Cardiac septum (tissue), 1 donor: ENCODE results near the gene TRAF3IP1. TPM values are rescaled to one million over a fixed set of nuclear protein-coding genes. Genes with fewer than 3 reads are reported as not detected.

Experiments used
- DNase-seq: peaks from one replicate; pipeline ENCODE4 v3.0.0-alpha.2; 2020; ENCODE audit warnings: low spot score
- intact Hi-C: fragments of 100-400 bp; cut with DNase I; formaldehyde crosslinking; loops from one replicate; pipeline ENCODE4 v1.14.0; 2022
- total RNA-seq: library from RNA; stranded (reverse); fragmentation: NEBNext Ultra II Directional; extraction: Animal tissue kit (Norgen Biotek cat#: 25700); gene quantifications from one replicate; pipeline ENCODE4 v1.2.1, GENCODE V29; 2021
- donor health status: DM: no; HTN: no; CAD: no.

TRAF3IP1 gene
- total RNA-seq, 1 donor from 2014 or later = 16.3 TPM

GRCh38 chr2:238286987-238287736, 33.2 kb upstream of the TRAF3IP1 start:
- no peak for DNase-seq
- intact Hi-C loops = no loop called here

- DNase-seq = no peak
- intact Hi-C loops = loop anchor here (2.0 kb wide), 1 partner anchor 33 kb away; the partner anchor contains the start of gene TRAF3IP1
Observed at GRCh38 chr2:238287737-238288649, 32.3 kb upstream of the TRAF3IP1 start, which contains the start of gene PER2. TSS of gene PER2 (minus strand) at chr2:238288610. CDS start at chr2:238277936, 10,674 bp downstream.

GRCh38 chr2:238288650-238289573, 31.4 kb upstream of the TRAF3IP1 start:
- intact Hi-C loops = loop anchor here (2.0 kb wide), 1 partner anchor 32 kb away; the partner anchor contains the start of gene TRAF3IP1
- DNase-seq = peak; percentile 99

- intact Hi-C loops = loop anchor here (2.0 kb wide), 1 partner anchor 31 kb away; the partner anchor contains the start of gene TRAF3IP1
- DNase-seq = no peak
Observed at GRCh38 chr2:238289574-238289973, 30.7 kb upstream of the TRAF3IP1 start.

- intact Hi-C loops = no loop called here
- no peak for DNase-seq
Observed at GRCh38 chr2:238290091-238290509, 30.2 kb upstream of the TRAF3IP1 start.

- no peak for DNase-seq
- intact Hi-C loops = no loop called here
Observed at GRCh38 chr2:238290715-238291549, 29.4 kb upstream of the TRAF3IP1 start.

GRCh38 chr2:238291550-238292281, 28.6 kb upstream of the TRAF3IP1 start:
- intact Hi-C loops = no loop called here
- DNase-seq = no peak

GRCh38 chr2:238294046-238294392, 26.3 kb upstream of the TRAF3IP1 start:
- DNase-seq = peak; percentile 61
- intact Hi-C loops = no loop called here

GRCh38 chr2:238294393-238295143, 25.8 kb upstream of the TRAF3IP1 start:
- intact Hi-C loops = no loop called here
- DNase-seq = no peak

- DNase-seq = no peak
- intact Hi-C loops = no loop called here
Observed at GRCh38 chr2:238295144-238296112, 24.9 kb upstream of the TRAF3IP1 start.

- intact Hi-C loops = no loop called here
- no peak for DNase-seq
Observed at GRCh38 chr2:238296638-238297457, 23.5 kb upstream of the TRAF3IP1 start.

GRCh38 chr2:238299803-238300202, 20.5 kb upstream of the TRAF3IP1 start:
- no peak for DNase-seq

GRCh38 chr2:238302087-238302486, 18.2 kb upstream of the TRAF3IP1 start:
- DNase-seq = no peak
- intact Hi-C loops = no loop called here

More at GRCh38 chr2:238299803-238300202, 20.5 kb upstream of the TRAF3IP1 start:
- intact Hi-C loops = no loop called here

GRCh38 chr2:238302751-238303150, 17.6 kb upstream of the TRAF3IP1 start:
- intact Hi-C loops = no loop called here
- no peak for DNase-seq

- intact Hi-C loops = no loop called here
- no peak for DNase-seq
Observed at GRCh38 chr2:238304116-238304515, 16.2 kb upstream of the TRAF3IP1 start.
